ENCODE data around the gene PRDM16. TPM values are rescaled to one million over a fixed set of nuclear protein-coding genes. Genes with fewer than 3 reads are reported as not detected.

The PRDM16 gene
- total and polyA plus RNA-seq, 2 of the 8 experiments (the other 6 are each of a cell fraction or from before 2014, with no cell fraction given) = 0.39 to 0.43 TPM

DNA sequence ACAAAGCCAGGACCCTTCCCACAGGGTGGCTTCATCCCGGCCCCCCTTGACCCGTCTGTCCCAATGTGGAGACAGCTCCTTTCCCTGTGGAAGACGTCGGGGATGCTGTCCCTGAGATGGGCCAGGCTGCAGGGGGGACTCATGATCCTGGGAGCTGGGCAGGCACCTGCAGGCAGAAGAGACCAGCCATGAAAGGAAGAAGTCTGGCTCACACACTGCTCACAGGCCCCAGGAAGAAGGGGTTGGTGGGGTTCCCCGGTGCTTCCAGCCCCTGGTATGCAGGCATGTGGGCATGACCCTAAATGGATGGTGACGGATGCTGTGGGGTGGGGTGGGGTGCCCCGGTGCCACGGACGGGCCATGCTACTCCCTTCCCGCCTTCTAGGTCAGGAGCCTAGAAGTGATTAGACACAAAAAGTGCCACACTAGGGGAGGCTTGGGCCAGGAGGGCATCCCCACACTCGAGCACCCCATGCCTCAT, 39.5 kb upstream of the PRDM16 start:
- DNase-seq (ENCODE audit: low read depth in 1 of 2, low spot score in 2 of 2) = no peak
- H3K4ac ChIP-seq (replicated peaks; ENCODE audit: insufficient read length, low read depth, low read length) = no peak overlapping the region
- no peak for TF ChIP-seq CREB1 (IDR thresholded peaks at IDR 0.05)
- TF ChIP-seq CHD1 (IDR thresholded peaks at IDR 0.05; ENCODE audit: low read depth, low read length) = no peak
- TF ChIP-seq SIRT6 (IDR thresholded peaks at IDR 0.05; ENCODE audit: low read length) = no peak
- no peak for TF ChIP-seq YY1 (IDR thresholded peaks at IDR 0.05; ENCODE audit: low read depth, low read length)

More for the DNA sequence above, 39.5 kb upstream of the PRDM16 start:
- H3K23ac ChIP-seq (ENCODE audit: insufficient read length) = no peak overlapping the region
- WGBS, 2 experiments (ENCODE audit: extremely low coverage in 1 of 2, insufficient coverage in 1 of 2, insufficient read length in 1 of 2, insufficient replicate concordance in 2 of 2, low coverage in 1 of 2, low lambda C conversion rate in 2 of 2, missing lambda C conversion rate in 1 of 2) = 86% methylated on average over 11 of the region's 11 CpGs; no CpG with 5 or more reads in 1 of the 2 experiments
- no peak overlapping the region for H3K9ac ChIP-seq (replicated peaks in 1 of 4; ENCODE audit: extremely low read depth in 1 of 4, low read depth in 3 of 4, low read length in 3 of 4)
- no peak overlapping the region for H3K27ac ChIP-seq (ENCODE audit: low read depth, low read length)
- no peak overlapping the region for H3K14ac ChIP-seq (ENCODE audit: insufficient read length)
- H2BK120ac ChIP-seq (replicated peaks; ENCODE audit: low read depth, low read length) = no peak overlapping the region
- peaks cover 0 to 4% of the 10 kb centered on the region in 2 experiments for H4K20me1 ChIP-seq (replicated peaks in 1 of 2; ENCODE audit: control insufficient read depth in 1 of 2, insufficient read depth in 2 of 2, low read length in 2 of 2)
- ChIA-PET CTCF (ENCODE audit: partially characterized antibody) (no interaction called here), POLR2A (ENCODE audit: partially characterized antibody) (no interaction called here)
- no peak overlapping the region for H4K5ac ChIP-seq (ENCODE audit: insufficient read length, low read depth, low read length)
- H4K8ac ChIP-seq (ENCODE audit: extremely low read depth, insufficient read depth, low read length) = no peak overlapping the region
- peaks cover 7% of the 10 kb centered on the region; the same call in 1 of the 2 replicates for H3K23me2 ChIP-seq (ENCODE audit: low read depth, low read length)
- no peaks in the 10 kb centered on the region for H3K4me1 ChIP-seq (replicated peaks in 1 of 4; ENCODE audit: control insufficient read depth in 3 of 4, insufficient read depth in 4 of 4, low read length in 3 of 4)
- H3K18ac ChIP-seq (ENCODE audit: extremely low read depth, low read length) = no peak overlapping the region
- no peak overlapping the region for H2AK5ac ChIP-seq (ENCODE audit: low read depth, low read length)
- H3K9me3 ChIP-seq (ENCODE audit: insufficient read depth in 2 of 2, low read depth in 1 of 2, low read length in 1 of 2) = peaks cover 61 to 97% of the 10 kb centered on the region in 2 experiments
- H3K36me3 ChIP-seq (ENCODE audit: control insufficient read depth in 2 of 4, insufficient read depth in 4 of 4, low read length in 3 of 4) = no peaks in the 10 kb centered on the region; a peak in 2 of 8 replicates
- no peak overlapping the region for H3K56ac ChIP-seq (replicated peaks; ENCODE audit: insufficient read length, low read depth, low read length)
- no peak overlapping the region for H2BK20ac ChIP-seq (ENCODE audit: low read length)
- no peak overlapping the region for H2BK12ac ChIP-seq (ENCODE audit: low read depth, low read length)
- H3K27me3 ChIP-seq (replicated peaks in 1 of 4; ENCODE audit: control insufficient read depth in 3 of 4, extremely low read depth in 1 of 4, insufficient read depth in 3 of 4, low read length in 3 of 4) = no peaks in the 10 kb centered on the region
- no peak overlapping the region for H2AFZ ChIP-seq (ENCODE audit: low read length)
- H3K79me2 ChIP-seq (ENCODE audit: control insufficient read depth in 1 of 2, insufficient read depth in 2 of 2, low read length in 2 of 2) = no peaks in the 10 kb centered on the region
- no peak overlapping the region for H3K4me3 ChIP-seq (ENCODE audit: extremely low read depth in 1 of 4, insufficient read depth in 2 of 4, low read depth in 3 of 4, low read length in 4 of 4)
- no peak overlapping the region for H4K91ac ChIP-seq (replicated peaks; ENCODE audit: insufficient read length, low read length)
- no peak for FAIRE-seq
- H3K79me1 ChIP-seq (ENCODE audit: low read depth, low read length) = no peaks in the 10 kb centered on the region
- no peak overlapping the region for H2BK15ac ChIP-seq (ENCODE audit: low read length)
- no peak overlapping the region for H2BK5ac ChIP-seq (ENCODE audit: low read depth, low read length)
- no peak overlapping the region for H3K4me2 ChIP-seq (ENCODE audit: insufficient read depth in 1 of 2, low read depth in 2 of 2, low read length in 2 of 2)

All from H1 (cell line).